Mesenteric fat pad (tissue), 1 donor: ENCODE data around the gene PERCC1. TPM values are rescaled to one million over a fixed set of nuclear protein-coding genes. Genes with fewer than 3 reads are reported as not detected.

Experiments used
- DNase-seq: peaks from one replicate; pipeline ENCODE4 v3.0.0-alpha.2; 2020; ENCODE audit warnings: low spot score
- total RNA-seq: library from RNA; stranded (reverse); fragmentation: NEBNext Ultra II Directional; extraction: Animal tissue kit (Norgen Biotek cat#: 25700); gene quantifications from one replicate; pipeline ENCODE4 v1.2.1, GENCODE V29; 2021
- donor health status: DM: yes; HTN: yes; CAD: no.

PERCC1 gene
- total RNA-seq, 1 donor from 2014 or later, result 0.35 TPM

DNA sequence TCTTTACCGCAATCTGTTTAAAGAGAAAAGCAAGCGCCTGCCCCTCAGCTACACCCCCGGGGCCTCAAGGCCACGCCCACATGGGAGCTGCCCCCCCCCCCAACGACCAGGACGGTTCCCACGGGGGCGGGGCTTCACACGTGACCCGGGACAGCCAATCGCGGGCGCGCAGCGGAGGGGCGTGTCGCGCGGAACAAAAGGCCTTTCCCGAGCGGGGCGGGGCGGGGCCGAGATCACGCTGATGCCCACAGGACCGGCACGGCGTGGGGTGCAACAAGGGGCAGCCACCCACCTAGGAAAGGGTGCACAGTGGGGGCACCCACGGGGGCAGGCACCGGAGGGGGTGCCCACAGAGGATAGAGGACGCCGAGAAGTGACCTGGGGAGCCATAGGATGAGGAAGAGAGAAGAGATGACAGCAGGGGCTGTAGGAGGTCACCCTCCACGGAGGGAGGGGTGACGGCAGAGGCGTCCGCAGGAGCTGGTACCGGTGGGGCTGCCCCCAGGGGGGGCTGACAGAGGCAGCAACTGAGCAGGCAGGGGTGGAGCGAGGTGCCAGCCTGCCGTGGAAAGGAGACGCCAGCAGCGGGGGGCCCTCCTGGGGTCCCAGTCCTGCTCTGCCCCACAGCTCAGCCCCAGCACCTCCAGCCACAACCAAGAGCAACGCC, 22.6 kb upstream of the PERCC1 start:
- DNase-seq, result peak; percentile 98

DNA sequence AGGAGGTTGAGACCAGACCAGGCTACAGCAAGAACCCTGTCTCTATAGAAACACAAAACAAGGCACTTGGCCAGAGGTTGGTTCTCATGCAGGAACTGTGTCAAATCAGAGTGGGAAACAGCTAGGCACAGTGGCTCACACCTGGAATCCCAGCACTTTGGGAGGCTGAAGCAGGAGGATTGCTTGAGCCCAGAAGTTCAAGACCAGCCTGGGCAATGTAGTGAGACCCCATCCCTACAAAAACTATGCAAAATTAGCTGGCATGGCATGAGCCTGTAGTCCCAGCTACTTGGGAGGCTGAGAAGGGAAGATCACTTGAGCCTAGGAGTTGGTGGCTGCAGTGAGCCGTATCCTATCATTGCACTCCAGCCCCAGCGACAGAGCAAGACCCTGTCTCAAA, 18.0 kb upstream of the PERCC1 start:
- no peak for DNase-seq

DNA sequence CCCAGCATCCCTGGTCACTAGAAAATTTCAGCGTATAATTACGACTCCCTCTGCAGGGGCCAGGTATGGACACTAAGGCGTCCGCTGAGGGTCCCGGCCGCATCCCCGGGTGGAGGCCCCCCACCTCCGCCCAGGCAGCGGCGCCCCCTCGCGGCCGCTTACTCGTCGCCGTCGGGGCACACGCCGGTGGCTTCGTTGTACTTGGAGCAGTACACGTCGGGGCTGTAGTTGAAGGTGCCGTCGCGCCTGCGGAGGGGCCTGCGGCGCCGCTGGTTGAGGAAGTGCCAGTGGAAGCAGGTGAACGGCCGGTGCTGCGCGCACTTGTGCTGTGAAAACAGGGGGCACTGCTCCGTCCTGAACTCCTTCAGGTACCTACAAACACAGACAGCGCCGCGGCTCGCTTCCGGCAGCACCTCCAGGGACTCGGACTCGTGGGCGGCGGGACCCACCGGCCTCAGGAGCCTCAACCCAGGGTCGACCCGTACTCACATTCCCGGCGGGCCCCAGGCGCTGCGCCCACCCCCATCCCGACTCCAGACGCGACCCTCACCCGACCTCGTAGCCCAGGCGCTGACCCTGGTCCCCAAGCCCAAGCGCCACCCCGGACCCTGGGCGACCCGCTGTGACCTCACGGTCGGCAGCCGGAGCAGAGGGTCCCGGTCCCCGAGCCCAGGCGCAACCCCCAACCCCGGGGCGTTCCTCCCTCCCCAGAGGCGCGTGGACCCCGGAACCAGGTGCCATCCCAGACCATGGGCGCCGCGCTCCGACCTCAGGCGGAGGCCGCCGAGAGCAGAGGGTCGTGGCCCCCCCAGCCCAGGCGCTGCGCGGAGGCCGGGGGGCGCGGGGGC, 17.0 kb upstream of the PERCC1 start:
- no peak for DNase-seq

DNA sequence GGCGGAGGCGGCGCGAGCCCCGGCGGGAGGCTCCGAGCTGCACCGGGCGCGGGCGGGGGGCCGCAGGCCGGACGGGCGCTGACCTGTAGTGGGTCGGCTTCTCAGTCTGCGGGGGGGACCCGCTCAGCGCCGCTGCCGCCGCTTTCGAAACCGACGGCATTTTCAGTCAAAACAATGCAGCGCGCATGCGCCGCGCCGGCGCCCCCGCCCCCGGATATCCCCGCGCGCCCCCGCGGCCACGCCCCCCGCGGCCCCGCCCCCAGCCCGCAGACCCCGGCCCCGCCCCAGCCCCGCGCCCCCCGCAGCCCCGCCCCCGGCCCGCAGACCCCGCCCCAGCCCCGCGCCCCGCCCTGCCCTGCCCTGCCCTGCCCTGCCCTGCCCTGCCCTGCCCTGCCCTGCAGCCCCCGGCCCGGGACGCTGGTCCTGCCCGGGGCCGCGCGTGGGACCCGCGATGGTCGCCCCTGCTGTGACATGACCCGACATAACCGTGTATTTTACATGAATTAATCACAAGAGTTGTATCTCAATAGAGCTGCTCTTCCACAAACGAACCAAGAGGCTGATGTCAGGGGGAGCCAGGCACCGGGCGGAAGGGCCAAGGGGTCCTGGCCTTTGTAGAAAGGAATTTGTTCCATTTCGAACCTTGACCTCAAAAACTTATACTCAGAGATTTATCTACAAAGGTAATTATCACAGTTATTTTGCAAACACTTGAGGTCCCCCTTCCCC, 16.2 kb upstream of the PERCC1 start, which contains the start of gene UNKL:
Gene UNKL, minus strand, starts transcription at position 173 of the 729 bp plus-strand sequence. Its CDS starts 13 bp downstream, at position 160.
- peak; percentile 94 for DNase-seq

DNA sequence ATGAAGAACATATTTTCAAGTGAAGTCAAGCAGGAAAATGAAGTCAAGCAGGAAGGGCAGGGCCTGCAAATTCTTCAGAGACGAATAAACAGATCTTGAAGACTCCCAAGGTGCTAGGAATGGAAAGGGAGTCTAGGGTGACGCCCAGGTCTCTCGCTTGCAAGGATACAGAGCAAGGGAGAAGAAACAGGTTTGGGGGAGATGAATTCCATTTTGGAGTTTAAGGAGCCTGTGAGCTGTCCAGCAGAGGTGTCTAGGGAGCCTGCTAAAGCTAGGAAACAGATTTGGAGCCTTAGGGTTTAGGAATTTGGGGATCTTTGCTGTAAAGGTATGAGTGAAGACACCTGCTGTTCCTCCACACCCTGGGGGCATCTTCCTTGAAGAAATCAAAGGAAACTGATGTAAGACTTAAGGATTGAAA, 14.3 kb upstream of the PERCC1 start:
- no peak for DNase-seq

DNA sequence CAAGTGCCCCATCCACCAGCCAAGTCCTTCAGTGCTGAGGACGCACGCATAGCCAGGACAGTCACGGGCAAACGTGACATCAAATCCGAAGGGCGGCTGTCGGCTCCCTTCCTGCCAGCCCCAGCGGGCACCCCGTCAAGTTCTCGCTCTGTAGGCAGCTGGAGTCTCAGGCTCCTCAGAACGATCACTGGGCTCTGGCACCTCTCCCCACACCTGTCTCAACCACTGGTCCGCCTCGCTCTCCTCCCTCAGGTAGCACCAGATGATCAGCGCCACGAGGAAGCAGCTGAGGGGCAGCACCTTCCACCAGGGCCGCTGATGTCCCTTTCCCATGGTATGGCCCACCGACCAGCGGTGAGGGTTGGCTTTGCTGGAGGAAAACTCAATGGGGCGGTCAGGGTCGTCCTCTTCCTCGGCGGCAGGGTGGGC, 10.8 kb upstream of the PERCC1 start:
- no peak for DNase-seq

DNA sequence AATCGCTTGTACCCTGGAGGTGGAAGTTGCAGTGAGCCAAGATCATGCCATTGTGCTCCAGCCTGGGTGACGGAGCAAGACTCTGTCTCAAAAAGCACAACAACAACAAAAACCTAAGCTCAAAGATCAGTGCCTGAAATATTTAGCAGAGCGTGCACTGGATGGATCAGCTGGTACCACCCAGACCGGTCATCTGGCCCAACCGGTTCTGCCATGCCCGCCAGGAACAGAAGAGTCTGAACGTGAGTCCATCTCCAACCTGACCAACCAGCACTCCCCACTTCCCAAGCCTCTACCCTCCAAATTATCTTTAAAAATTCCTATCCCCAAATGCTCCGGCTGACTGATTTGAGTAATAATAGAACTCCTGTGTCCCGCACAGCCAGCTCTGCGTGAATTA, 8.8 kb upstream of the PERCC1 start:
- no peak for DNase-seq

DNA sequence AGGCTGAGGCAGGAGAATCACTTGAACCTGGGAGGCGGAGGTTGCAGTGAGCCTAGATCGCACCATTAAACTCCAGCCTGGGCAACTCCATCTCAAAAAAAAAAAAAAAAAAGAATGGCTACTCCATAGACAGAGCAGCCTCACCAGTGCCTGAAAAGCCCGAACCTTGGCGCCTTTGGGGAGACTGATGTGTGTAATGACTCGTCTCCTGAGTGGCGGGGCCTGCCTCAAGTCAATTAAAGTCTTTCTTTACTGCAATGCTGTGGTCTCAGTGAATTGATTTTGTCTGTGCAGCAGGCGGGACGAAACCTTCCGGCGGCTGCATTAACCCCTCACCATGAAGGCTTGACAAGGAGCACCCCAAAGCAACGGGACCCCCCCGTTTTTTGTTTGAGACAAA, 6.8 kb upstream of the PERCC1 start:
- DNase-seq, result no peak

DNA sequence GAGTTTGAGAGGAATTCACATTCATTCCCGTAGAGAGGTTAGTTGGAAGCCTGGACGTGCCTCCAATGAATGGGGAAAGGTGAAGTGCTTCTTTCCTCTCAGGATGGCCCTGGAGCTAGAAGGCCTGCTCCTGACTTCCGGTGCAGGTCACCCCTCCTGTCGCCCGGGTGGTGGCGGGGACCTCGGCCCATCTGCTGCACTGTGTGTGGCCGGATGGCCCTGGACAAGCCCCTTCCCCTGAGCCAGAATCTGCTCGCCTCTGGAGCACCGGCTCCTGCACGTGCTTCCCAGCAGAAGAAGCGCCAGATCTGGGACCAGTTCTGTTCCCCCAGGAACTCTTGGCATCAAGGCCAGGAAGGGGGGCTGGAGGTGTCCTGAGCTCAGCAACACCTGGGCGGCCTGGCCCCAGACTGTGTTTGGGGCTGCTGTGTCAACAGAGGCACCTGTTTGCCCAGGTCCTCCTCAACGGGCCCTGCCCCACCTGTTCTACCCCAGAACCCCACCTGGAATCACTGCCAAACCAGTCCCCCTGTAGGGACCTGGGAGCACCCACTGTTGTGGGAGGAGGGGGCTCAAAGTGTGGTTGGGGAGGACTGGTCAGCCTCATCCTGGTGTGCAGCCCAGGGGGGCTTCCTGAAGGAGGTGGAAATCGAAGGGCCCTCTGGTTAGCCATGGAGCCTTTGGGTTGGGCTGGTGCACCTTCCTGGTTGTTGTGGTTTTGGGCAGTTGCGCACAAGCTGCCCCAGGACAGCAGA, 5.1 kb upstream of the PERCC1 start:
- DNase-seq, result no peak

DNA sequence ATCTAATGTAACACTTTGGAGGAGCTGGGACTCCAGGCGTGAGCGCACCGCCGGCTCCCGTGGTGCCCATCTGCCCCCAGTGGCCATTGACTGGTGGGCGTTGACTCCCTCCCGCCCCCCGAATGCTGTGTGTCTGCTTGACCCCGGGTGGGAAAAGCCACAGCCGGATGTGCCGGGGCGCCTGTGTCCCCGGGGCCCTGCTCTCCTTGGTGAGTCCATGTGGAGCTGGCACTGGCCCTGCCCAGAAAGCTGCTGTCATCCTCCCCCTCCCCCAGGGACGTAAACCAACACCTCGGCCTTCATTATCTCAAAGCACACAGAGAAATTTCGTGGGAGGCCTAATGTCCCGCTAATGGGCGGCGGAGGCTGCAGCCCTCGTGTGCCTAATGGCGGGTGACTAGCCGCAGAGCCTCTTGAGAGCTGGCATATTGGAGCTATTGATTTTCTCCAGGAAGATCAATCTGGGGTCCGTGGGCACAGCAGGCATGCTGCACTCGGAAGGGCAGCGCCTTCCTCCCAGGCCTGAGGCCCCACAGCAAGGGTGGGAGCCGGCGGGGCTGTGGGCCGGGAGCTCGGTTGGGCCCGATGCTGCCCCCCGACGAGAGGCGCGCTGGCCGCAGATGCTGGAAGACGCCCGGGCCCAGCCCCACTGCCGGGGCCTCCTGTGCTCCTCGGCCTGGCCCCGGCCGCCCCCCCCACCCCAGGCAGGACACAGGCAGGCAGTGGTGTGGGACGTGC, 4.0 kb upstream of the PERCC1 start:
- no peak for DNase-seq

DNA sequence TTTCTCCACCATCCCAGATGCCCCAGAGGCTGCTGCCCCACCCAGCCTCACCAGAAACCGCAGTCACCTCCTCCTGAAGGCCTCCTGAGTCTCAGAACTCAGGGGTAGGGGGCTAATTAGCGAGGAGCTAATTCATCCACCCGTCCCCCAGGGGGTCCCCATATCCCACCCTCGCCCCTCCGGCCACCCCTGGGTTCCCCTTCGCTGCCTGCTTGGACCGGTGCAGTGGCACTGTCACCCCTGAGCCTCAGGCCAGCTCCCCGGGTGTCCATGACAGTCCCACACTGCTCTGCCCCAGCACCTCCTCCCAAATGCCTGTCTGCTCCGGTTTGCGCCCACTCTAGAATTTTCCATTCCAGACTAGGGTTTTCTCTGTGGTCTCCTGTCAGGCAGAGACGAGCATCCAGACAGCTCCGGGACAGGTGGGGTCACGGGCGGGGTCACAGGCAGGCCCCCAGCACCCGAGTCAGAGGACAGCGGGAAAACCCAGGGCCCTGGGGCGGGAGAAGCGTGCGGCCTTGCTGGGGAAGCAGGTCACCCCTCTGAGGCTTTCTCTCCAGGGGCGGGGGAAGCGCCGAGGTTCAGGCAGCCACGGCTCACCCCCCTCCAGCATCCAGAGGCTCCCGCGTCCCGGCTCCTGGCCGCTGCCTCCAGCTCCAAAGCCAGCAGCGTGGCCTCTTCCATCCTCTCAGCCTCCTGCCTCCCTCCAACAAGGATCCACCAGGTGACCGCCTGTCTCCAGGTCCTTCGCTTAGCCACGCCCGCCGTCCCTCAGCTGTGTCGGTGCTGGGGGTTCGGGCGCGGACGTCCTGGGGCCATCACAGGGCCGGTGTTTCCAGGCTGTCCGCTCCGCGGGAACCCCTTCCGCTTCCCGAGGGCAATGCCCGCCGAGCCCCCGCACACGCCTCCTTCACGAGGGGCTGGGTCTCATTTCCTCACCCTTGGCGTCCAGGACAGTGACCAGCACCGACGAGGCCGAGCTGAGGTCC, 3.1 kb upstream of the PERCC1 start:
- DNase-seq, result no peak

DNA sequence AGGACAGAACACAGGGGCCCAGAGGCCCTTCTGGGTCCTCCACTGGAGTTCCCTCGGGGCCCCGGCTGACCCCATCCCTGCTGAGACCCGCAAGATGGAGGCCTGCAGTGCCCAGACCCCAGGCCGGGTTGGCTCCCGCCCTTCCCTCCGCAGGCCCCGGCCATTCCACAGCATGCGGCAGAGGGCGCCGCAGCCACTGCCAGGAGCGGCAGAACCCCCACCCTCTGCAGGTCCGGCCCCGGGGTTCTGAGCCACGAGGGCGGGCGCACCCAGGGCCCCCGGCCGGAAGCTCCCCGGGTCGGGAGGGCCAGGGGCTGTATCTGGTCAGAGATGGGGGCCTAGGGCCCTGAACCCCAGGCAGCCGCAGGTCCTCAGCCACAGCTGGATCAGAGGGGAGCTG, 2.4 kb upstream of the PERCC1 start:
- no peak for DNase-seq

DNA sequence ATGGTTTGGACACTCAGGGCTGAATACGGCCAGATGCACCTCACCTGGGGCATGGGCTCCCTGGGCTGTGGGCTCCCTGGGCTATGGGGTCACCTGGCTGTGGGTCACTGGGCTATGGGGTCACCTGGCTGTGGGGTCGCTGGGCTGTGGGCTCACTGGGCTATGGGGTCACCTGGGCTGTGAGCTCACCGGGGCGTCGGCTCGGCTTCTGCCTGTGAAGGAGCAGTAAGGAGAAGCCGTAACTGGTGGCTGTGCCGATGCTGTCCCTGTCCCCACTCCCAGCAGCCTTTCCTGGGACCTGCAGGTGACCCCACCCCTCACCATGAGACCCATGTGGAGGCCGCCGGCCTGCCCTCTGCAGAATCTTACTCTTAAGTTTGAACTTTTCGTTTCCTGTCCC, 1.9 kb upstream of the PERCC1 start:
- no peak for DNase-seq

DNA sequence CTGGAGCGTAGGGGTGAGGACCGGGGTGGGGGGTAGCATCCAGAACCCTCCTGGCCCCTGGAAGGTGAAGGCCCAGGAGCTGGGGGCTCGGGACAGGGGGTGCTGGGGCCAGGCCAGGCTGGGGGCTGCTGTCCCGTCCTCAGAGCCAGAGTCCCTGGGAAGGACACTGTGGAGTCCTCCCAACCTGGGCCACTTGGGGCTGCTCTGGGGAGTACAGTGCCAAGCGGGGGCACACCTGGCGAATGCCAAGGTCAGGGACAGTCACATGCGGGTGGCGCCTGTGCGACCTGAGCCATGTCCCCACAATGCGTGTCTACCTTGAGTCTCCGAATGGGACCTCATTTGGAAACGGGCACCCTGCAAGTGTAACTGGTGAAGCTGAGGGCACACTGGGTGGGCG, 1.2 kb upstream of the PERCC1 start:
- DNase-seq, result no peak

DNA sequence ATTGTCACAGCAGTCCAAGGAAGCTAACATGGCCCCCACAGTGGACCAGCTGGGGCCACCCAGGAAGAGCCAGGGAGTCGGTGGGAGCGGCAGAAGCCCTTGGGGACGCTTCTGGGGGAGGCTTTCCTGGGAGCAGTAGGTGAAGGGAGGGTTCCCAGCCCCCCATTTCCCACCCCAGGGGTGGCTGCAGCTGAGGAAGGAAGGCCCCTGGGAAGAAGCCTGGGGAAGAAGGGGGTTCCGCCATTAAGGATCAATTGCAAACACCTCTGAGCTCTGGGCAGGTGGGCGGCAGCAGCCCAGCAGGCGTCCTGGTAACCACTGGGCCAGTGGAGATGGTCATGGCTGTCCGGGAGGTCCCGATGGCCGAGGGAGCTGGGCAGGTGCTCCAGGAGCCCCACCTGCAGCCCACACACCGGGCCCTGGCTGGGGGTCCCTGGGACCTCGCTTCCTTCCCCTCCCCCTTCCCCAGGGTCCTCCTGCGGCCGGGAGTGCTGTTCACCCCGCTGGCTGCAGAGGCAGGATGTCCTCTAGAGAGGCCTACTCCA, 592 bp upstream of the PERCC1 start:
- DNase-seq, result no peak

DNA sequence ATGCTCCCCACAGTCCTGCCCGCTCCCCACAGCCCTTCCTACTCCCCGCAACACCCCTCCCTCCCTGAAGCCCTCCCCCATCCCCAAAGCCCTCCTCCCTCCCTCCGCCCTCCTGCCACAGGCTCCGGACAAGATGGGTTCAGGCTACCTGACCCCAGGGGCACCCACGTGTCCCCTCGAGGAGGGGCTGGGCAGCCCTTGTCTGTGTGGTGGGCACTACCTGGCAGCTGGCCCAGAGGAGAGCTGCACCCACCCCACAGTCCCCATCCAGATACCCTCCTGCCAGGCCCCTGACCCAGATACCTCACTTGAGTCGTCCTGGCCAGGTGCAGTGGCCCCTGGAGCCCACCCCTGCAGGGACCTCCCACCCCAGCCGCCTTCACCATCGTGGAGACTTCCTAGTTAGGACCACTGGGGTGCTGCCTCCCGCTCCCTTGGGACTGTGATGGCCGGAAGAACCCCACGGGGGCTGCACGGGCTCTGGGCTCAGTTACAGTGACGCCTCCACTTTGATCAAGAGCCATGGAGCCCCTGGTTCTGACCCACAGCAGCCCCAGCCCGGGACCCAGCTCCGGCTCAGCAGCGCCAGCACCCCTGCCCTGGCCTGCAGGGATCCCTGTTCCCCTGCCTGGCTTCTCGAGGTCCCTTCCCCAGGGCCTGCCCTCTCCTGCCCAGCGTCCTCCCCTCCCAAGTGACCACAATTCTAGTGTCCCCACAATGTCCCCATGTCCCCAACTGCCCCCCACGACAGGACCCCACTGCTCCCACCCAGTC, 806 bp downstream of the PERCC1 start:
- DNase-seq, result no peak

DNA sequence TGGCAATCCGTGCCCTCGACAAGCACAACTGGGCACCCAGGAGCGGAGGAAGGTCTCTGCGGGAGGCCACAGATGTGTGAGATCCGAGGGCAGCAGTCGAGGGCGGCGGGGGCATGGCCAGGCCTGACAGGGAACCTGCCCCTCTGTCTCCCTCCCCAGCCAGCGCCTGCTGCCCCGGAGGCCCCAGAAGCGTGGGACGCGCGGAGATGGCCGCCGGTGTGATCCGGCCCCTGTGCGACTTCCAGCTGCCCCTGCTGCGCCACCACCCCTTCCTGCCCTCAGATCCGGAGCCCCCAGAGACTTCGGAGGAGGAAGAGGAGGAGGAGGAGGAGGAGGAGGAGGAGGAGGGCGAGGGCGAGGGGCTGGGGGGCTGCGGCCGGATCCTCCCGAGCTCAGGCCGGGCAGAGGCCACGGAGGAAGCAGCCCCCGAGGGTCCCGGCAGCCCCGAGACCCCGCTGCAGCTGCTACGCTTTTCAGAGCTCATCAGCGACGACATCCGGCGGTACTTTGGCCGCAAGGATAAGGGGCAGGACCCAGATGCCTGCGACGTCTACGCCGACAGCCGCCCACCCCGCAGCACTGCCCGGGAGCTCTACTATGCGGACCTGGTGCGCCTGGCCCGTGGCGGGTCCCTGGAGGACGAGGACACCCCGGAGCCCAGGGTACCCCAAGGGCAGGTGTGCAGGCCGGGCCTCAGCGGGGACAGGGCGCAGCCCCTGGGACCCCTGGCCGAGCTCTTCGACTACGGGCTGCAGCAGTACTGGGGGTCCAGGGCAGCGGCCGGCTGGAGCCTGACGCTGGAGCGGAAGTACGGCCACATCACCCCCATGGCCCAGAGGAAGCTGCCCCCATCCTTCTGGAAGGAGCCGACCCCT, 1.7 kb downstream of the PERCC1 start:
- no peak for DNase-seq
